NCI-H1105 treated with DMSO at 0.1 percent for 48 hours (cell line): ENCODE results near the gene CENPC.
A peak's percentile ranks its signal among the peaks of the same experiment; 100 is the strongest.
"Not testable (repeated sequence)": the region's sequence is repeated elsewhere in the genome, so short reads cannot be mapped to it uniquely, and the experiment has no call there.

Source experiments
- DNase-seq: peaks from one replicate; lab custom pipeline; 2025; lab: John Stamatoyannopoulos, UW

The CENPC gene

DNA sequence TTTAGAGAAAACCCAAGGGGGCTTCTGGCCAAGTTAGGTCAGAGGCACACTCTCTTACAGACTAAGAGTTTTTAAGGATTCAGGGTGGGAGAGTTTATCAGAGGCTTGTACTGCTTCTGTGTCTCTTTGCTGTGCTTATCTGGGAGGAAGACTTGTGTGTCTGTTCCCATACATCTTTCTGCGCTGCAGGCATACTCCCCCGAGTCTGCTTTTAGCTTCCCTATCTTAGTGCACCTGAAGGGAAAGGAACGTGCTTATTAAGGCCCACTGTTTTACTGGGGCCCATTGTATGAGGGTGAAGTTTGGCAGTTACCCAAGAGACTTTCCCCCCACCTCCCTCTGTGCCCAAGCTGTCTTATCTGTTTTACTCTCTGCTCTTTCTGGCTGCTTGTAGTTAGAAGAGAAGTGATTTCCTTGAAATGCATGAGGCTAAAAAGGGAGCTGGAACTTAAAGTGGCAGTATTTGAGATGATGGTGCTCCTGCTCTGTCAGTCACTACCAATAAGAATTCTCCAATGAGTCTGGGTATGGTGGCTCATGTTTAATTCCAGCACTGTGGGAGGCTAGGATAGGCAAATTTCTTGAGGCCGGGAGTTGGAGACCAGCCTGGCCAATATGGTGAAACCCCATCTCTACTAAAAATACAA lies 7.0 kb upstream of the CENPC start:
- DNase-seq = not testable (repeated sequence)

DNA sequence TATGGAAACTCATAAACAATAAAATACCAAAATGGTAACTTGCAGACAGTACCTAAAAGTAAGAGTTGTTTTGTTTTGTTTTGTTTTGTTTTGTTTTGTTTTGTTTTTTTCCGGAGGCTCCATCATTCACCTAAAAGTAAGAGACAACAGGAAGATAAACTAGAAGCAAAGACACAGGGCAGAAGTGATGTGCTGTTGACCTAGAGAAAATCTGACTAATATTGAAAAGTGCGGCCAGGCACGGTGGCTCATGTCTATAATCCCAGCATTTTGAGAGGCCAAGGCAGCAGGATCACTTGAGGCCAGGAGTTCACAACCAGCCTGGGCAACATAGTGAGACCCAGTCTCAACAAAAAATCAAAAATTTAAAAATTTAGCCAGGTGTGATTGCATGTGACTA lies 5.6 kb upstream of the CENPC start:
- no peak for DNase-seq

DNA sequence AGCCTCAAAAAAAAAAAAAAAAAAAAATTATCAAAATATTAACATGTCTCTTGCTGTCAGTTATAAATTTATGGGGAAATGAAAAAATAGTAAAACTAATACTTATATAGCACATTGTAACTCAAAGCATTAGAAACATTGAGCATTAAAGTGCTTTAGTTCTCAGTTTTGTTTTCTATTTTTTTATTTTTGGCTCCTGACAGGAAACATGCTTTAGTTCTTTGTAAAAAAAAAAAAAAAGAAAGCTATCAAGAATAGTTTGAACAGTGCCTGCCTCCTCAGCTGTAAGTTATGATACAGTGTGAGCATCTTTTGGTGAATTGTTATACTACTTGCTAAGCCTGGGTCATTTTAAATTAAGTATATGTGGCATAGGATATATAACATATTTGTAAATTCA lies 5.1 kb upstream of the CENPC start:
- DNase-seq = no peak

DNA sequence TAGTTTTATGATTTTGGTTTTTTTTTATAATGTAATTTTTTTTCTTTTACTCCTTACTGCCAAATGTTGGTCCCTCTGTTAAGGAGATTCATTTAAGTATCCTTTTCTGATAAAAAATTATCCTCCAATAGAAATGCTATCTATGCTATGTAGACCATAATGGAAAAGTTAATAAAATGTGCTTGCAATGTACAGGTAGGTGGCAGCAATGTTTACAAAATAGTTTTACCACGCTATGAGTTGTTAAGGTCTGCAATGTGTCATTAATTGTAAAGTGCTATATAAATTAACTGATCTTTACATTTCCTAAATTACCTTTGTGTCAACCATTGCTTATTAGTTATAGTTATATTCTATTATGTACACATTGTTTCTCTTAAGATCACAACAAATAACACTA lies 3.8 kb upstream of the CENPC start:
- peak; percentile 47 for DNase-seq

DNA sequence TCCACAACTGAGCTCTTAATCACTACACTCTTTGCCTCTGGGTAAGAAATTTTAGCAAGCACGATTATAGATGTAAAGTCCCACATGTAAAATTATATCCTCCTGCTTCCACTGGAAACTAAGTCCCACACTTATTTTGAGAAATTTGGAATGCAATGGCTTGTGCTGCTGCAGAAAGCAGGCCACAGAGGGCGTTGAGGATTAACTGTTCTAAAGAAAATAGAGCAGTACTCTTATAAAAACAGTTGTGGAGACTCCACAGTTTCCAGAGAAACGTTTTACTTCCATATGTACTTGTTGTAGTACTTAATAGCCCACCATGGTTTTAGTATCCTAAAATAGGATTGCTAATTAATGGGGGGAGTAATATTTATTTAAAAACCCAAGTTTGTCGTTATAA lies 1.7 kb upstream of the CENPC start:
- DNase-seq = no peak

DNA sequence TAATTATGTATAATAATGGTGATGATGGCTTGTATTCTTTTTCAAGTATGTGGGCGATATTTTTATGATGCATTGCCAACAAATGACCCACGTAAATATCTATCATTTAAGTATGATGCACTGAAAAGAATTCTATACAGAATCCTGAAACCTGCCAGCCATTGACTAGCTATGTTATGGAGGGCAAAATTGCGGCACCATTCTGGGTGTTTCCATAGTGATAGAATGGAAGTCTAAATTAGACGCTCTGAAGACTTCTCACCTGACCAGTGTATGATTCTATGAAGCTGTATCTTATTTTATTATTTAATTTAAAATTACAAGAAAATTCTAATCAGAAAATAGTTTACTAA lies 677 bp upstream of the CENPC start:
- DNase-seq = no peak

DNA sequence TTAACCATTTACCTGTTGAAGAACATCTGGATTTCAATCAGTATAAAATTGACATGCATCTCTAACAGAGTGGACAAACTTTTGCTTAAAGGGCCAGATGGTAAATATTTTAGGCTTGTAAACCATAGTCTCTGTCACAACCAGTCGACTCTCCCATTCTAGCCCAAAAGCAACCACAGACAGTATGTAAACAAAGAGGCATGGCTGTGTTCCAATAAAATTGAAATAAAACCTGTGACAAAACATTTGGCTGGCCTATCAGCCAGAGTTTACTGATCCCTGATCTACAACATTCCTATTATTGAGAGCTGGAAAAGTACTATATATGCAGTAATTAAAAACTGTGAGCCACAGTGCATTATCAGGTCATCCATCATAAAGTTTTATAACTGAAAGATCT lies 3.2 kb downstream of the CENPC start:
- DNase-seq = peak; percentile 9

DNA sequence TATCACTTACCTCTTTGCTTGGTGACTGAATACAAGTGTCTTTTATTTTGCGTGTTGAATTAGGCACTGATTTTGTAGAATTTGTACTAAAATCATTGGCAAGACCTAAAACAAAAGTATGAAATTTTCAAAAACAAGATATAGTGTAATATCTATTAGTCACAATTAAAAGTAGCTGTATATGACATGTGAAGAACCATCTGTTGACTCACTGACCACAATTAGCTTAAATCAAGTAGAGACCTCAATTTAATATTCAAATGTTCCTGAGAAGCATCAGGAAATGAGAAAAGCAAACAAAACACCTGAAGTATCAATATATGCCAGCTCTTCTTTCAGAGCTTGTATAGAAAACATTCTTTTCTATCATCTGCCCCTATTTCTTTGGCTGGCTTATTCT lies 5.5 kb downstream of the CENPC start:
- no peak for DNase-seq

DNA sequence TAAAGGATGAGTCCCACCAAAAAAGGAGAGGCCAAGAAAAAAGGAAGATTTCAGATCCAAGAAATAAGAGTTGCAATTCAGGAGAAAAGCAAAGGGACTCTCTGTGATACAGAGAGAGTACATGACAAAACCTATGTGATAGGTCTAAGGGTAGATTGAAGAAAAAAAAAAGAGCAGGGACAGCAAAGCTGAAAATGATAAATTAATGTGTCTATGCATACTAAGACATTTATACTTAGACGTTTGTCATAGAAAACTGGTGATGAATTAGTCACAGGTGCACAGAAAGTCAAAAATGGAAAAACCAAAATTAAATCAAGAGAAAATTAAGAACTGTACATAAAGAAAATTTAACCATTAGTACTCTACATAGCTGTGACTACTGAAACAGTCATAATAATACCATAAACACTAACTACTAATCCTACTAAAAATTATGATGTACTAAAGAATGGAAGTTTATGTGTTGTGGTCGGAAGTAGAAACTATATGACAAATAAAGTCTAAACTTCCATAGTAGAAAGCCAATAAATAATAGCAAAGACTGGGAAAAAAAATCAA lies 9.9 kb downstream of the CENPC start:
- no peak for DNase-seq

DNA sequence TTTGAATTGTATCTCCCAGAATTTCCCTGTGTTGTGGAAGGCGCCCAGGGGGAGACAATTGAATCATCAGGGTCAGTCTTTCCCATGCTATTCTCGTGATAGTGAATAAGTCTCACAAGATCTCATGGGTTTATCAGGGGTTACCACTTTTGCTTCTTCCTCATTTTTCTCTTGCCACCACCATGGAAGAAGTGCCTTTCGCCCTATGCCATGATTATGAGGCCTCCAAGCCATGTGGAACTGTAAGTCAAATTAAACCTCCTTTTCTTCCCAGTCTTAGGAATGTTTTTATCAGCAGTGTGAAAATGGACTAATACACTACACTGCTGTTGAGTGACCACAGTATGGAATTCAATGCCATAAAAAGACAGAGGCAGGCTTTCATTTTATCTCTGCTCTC lies 12.2 kb downstream of the CENPC start:
- no peak for DNase-seq

DNA sequence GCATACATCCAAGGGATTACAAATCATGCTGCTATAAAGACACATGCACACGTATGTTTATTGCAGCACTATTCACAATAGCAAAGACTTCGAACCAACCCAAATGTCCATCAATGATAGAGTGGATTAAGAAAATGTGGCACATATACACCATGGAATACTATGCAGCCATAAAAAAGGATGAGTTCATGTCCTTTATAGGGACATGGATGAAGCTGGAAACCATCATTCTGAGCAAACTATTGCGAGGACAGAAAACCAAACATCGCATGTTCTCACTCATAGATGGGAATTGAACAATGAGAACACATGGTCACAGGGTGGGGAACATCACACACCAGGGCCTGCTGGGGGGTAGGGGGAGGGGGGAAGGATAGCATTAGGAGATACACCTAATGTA lies 12.9 kb downstream of the CENPC start:
- not testable (repeated sequence) for DNase-seq

DNA sequence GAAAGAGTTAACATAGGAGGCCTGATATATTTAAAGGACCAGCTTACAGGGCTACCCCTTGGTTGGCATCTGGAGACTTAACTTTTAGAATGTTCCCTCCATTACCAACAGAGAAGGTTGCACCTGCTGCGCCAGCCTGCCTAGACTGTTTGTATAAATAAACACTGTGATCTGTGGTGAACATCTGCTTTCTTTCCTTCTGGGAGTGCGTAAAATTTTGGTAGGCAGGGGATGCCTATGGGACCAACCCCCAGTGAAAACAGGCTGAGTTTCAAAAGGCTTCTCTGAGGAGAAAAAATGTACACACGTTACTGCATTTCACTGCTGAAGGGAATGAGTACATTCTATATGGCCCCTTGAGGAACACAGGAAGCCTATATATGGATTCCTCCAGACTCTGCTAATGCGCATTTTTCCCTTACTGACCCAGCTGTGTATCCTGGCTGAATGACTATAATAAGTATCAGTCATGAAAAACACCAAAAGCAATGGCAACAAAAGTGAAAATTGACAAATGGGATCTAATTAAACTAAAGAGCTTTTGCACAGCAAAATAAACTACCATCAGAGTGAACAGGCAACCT lies 13.8 kb downstream of the CENPC start:
- DNase-seq = no peak

DNA sequence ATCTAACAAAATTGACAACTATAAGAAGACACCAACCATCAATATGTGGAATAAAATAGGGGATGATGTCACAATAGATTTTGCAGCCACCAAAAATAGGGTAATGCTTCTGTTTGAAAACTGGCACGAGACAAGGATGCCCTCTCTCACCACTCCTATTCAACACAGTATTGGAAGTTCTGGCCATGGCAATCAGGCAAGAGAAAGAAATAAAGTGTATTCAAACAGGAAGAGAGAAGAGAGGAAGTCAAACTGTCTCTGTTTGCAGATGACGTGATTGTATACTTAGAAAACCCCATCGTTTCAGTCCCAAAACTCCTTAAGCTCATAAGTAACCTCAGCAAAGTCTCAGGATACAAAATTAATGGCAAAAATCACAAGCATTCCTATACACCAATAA lies 21.2 kb downstream of the CENPC start:
- DNase-seq = not testable (repeated sequence)

DNA sequence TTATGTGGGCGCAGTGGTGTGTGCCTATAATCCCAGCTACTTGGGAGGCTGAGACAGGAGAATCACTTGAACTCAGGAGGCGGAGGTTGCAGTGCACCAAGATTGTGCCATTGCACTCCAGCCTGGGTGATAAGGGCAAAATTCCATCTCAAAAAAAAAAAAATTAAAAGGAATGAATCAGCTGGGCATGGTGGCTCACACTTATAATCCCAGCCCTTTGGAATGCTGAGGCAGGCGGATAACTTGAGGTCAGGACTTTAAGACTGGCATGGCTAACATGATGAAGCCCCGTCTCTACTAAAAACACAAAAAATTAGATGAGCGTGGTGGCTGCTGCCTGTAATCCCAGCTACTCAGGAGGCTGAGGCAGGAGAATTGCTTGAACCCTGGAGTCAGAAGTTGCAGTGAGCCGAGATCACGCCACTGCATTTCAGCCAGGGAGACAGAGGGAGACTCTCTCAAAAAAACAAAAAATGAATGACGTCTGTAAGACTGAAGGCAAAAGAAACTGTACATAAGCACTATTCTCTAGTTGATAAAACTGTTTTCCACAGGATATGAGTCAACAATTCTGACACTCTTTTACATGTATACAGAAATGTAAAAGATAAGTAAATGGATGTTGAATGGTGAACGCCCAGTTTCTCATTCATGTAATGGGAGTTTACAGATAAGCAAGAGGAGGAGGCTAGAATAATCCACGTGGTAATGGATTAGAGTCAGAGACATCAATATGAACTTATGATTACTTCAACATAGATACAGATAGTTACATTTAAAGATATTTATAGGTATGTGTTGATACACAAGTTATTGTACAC lies 22.2 kb downstream of the CENPC start:
- DNase-seq = no peak

DNA sequence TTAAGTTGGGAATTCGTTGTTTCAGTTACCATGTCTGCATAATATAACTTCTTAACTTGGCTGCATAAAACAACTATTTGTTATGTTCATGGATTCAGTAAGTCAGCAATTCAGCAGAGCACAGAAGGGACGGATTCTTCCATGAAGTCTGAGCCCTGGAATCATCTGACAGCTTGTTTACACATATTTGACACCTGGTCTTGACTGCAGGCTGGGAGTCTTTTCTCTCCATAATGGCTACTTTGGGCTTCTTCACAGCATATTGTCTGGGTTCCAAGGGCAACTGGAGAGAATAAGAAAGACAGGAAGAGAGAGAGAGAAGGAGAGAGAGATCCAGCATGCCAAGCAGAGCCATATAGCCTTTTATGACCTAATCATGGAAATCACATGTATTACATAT lies 23.1 kb downstream of the CENPC start:
- DNase-seq = no peak

DNA sequence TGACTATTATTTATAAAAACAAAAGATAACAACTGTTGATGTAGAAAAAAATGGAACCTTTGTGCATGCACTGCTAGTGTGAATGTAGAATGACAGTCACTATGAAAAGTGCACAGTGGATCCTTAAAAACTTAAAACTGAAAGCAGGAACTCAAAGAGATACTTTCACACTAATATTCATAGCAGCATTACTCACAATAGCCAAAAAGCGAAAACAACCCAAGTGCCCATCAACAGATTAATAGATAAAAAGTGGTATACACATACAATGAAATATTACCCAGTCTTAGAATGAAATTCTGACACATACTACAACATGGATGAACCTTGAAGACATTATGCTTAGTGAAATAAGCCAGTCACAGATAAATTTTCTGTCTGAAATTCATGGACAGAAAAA lies 23.8 kb downstream of the CENPC start:
- no peak for DNase-seq

DNA sequence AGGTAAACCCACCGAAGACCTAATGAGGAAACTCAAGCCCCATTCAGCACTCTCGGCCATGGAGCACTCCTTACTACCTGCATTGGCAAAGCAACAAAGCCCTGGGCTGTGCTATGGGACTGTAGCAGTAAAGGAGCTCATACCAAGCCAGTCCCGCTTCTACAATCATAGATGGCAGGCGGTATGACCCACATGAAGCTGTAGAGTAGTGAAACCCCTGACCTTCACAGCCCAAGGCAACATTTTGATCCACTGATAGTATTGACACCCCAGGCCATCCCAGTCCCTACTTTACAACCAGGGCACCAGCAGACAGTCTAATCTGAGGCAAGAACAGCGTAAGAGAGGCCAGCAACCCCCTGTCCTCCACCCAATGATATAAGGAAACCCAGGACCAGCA lies 25.2 kb downstream of the CENPC start:
- DNase-seq = no peak

DNA sequence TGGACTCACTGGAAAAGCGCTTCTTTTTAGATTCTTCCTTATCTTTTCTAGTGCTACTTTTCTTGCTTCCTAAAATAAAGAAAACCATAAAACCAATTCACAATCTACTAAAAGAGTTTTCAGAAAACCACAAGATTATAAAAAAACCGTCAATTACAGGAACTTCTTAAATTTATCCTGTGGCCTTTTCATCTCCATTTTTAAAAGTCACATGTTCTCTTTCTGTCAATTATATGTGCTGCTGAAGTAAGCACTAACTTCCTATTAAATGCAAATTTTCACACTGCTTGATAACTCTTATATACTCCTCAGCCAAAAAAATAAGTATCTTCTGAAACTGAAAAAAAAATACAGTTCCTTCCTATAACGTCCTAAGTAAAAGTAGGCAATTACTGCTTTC lies 32.8 kb downstream of the CENPC start:
- DNase-seq = no peak

DNA sequence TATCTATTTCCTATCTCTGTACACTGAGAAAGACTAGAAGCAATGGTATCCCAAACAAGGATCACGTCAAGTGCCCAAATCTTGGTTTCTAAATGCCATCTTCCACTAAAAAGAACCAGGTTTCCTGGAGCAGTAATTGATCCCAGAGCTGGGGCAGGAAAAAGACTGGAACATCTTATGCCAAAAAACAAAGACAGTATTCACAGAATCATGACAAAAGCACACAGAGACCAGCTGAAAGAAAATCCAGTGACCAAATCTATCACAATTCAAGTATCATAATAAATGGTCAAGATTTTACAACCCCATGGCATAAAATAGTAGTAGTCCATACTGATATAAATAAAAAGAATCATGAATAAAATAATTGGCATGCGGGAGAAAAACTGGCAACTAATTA lies 44.9 kb downstream of the CENPC start:
- DNase-seq = no peak

DNA sequence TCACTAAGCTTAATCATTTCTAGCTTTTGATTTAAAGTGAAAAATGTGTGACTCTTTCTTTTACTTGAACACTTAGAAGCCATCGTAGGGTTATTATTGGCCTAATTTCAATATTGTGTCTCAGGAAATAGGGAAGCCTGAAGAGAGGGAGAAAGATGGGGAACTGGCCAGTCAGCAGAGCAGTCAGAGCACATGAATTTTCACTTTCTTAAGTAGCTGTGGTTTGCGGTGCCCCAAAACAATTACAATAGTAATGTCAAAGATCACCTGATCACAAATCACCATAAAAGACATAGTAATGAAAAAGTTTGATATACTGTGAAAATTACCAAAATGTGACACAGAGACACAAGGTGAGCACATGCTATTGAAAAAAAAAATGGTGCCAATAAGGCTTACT lies 45.5 kb downstream of the CENPC start:
- no peak for DNase-seq

DNA sequence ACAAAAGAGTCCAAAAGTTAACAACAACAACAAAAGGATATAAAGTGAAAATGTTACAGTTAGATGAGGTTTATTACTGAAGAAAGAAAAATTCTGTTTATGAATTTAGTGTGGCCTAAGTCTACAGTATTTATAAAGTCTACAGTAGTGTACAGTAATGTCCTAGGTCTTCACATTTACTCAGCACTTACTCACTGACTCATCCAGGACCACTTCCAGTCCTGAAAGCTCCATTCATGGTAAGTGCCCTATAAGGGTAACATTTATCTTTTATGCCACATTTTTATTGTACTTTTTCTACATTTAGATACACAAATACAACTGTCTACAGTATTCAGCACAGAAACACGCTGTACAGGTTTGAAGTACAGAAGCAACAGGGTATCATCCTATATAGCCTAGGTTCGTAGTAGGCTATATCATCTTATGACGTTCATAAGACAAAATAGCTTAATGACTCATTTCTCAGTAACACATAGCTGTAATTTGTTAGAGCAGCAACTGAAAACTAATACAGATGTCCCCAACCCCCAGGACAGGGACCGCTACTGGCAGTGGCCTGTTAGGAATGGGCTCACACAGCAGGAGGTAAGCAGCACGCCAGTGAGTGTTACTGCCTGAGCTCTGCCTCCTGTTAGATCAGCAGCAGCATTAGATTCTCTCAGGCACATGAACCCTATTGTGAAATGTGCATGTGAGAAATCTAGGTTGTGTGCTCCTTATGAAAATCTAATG lies 61.3 kb downstream of the CENPC start:
- no peak for DNase-seq

DNA sequence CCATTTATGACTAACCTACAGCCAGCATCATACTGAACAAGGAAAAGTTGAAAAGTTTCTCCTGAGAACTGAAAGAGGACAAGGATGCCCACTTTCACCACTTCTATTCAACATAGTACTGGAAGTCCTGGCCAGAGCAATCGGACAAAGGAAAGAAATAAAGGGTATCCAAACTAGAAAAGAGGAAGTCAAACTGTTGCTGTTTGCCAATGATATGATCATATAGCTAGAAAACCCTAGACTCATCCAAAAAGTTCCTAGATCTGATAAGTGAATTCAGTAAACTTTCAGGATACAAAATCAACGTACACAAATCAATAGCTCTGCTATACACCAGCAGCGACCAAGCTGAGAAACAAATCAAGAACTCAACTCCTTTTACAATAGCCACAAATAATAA lies 64.5 kb downstream of the CENPC start:
- DNase-seq = no peak

DNA sequence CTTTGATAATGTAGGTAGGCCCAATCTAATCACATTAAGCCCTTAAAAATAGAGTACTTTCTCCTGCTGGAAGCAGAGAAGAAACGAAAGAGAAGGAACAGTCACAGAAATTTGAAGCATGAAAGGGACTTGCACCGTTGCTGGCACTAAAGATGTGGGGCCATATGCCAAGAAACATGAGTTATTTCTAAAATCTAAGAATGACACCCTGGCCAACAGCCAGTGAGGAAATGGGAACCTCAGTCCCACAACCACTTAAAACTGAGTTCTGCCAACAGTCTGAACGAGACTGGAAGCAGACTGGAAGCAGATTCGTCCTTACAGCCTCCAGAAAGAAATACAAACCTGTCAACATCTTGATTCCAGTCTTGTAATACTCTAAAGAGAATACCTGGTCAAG lies 70.1 kb downstream of the CENPC start:
- DNase-seq = no peak
